ENCODE results near the gene COMT. TPM values are rescaled to one million over a fixed set of nuclear protein-coding genes. Genes with fewer than 3 reads are reported as not detected.
A peak's percentile ranks its signal among the peaks of the same experiment; 100 is the strongest.

COMT gene
- total RNA-seq, 1 experiment from 2014 or later = 109 TPM

- Histone ChIP-seq H2AFZ (ENCODE audit: low read depth, low read length, poor library complexity, severe bottlenecking) (peak within 1 kb of the TSS; percentile 87), H3K9me3 (ENCODE audit: control insufficient read depth in 1 of 2, insufficient read depth in 1 of 2, low read depth in 1 of 2, low read length in 2 of 2) (no peaks in the 10 kb centered on the region), H3K4me3 (replicated peaks in 1 of 2; ENCODE audit: low read depth in 1 of 2, low read length in 2 of 2) (peak within 1 kb of the TSS; percentile 66 to 81), H3K36me3 (ENCODE audit: control insufficient read depth in 1 of 2, insufficient read depth in 2 of 2, low read length in 2 of 2) (no peaks in the 10 kb centered on the region), H4K20me1 (ENCODE audit: insufficient read depth) (no peaks in the 10 kb centered on the region), H3K4me1 (ENCODE audit: control insufficient read depth in 1 of 2, insufficient read depth in 2 of 2, low read length in 2 of 2) (peaks cover 20 to 33% of the 10 kb centered on the region in 2 experiments; a peak in 3 of 4 replicates), H3K9ac (ENCODE audit: low read length) (peak within 1 kb of the TSS; percentile 77), H3K27ac (ENCODE audit: low read depth, low read length) (peak within 1 kb of the TSS; percentile 63; the same call in 1 of the 2 replicates), H3K79me2 (ENCODE audit: insufficient read depth, low read length) (peaks cover 9% of the 10 kb centered on the region), H3K4me2 (ENCODE audit: low read length) (peak within 1 kb of the TSS; percentile 98), H3K27me3 (ENCODE audit: insufficient read depth, low read length) (no peaks in the 10 kb centered on the region), H3K9me2 (ENCODE audit: insufficient read depth) (no peaks in the 10 kb centered on the region)
- ChIA-PET CTCF (no interaction called here), RAD21 (ENCODE audit: low non-redundant PET in 1 of 2, low total read pairs in 2 of 2, uncharacterized antibody in 2 of 2, unreplicated experiment in 2 of 2) (no interaction called here), POLR2A (no interaction called here)
- intact Hi-C loops (cut with micrococcal nuclease) = no loop called here
- no TSS peak for BruUV-seq (replicated peaks)
- peak; percentile 85 for DNase-seq (ENCODE audit: low read depth, low spot score)
- TF ChIP-seq SP1 (IDR thresholded peaks at IDR 0.05; ENCODE audit: low read depth) (peak; percentile 95), ZFX (IDR thresholded peaks at IDR 0.05) (no peak; the same call in 1 of the 2 replicates), CTCF (IDR thresholded peaks at IDR 0.05 in 2 of 3, conservative IDR thresholded peaks at IDR 0.05 in 1 of 3; ENCODE audit: borderline replicate concordance in 1 of 3, insufficient read depth in 1 of 3, low read depth in 2 of 3, low read length in 2 of 3) (0 out of 6 replicates have a peak, but pooled peaks of 1 of the 3 experiments have one; percentile 11)
- peak; percentile 72 for ATAC-seq
Measured at GRCh38 chr22:20016734-20017621, 75.4 kb downstream of the COMT start, which contains the start of gene ARVCF. TSS of gene ARVCF (minus strand) at chr22:20016823. CDS start at chr22:19990794, 26,029 bp downstream.

- Histone ChIP-seq H4K20me1 (ENCODE audit: insufficient read depth) (no peaks in the 10 kb centered on the region), H3K9me2 (ENCODE audit: insufficient read depth) (no peaks in the 10 kb centered on the region), H3K27ac (ENCODE audit: low read depth, low read length) (no peak overlapping the region), H3K9me3 (ENCODE audit: control insufficient read depth in 1 of 2, insufficient read depth in 1 of 2, low read depth in 1 of 2, low read length in 2 of 2) (no peaks in the 10 kb centered on the region), H3K4me3 (replicated peaks in 1 of 2; ENCODE audit: low read depth in 1 of 2, low read length in 2 of 2) (peak overlapping the region; percentile 66 to 81), H3K27me3 (ENCODE audit: insufficient read depth, low read length) (no peaks in the 10 kb centered on the region), H3K79me2 (ENCODE audit: insufficient read depth, low read length) (peaks cover 15% of the 10 kb centered on the region), H3K9ac (ENCODE audit: low read length) (peak overlapping the region; percentile 77), H3K36me3 (ENCODE audit: control insufficient read depth in 1 of 2, insufficient read depth in 2 of 2, low read length in 2 of 2) (no peaks in the 10 kb centered on the region), H2AFZ (ENCODE audit: low read depth, low read length, poor library complexity, severe bottlenecking) (no peak overlapping the region), H3K4me2 (ENCODE audit: low read length) (peak overlapping the region; percentile 98), H3K4me1 (ENCODE audit: control insufficient read depth in 1 of 2, insufficient read depth in 2 of 2, low read length in 2 of 2) (peaks cover 20 to 39% of the 10 kb centered on the region in 2 experiments; a peak in 3 of 4 replicates)
- ChIA-PET RAD21 (ENCODE audit: low non-redundant PET in 1 of 2, low total read pairs in 2 of 2, uncharacterized antibody in 2 of 2, unreplicated experiment in 2 of 2) (no interaction called here), POLR2A (no interaction called here), CTCF (no interaction called here)
- no peak for TF ChIP-seq ZFX (IDR thresholded peaks at IDR 0.05)
- no peak for TF ChIP-seq JUND (IDR thresholded peaks at IDR 0.05)
- TF ChIP-seq YY1 (IDR thresholded peaks at IDR 0.05; ENCODE audit: extremely low read depth, insufficient replicate concordance, low read depth, low read length) = no peak
- no peak for TF ChIP-seq CBX3 (IDR thresholded peaks at IDR 0.05; ENCODE audit: low read depth)
- TF ChIP-seq SRF (IDR thresholded peaks at IDR 0.05; ENCODE audit: low read depth) = no peak
- no peak for TF ChIP-seq POLR2AphosphoS5 (IDR thresholded peaks at IDR 0.05; ENCODE audit: low read depth, low read length)
- TF ChIP-seq SIN3A (IDR thresholded peaks at IDR 0.05; ENCODE audit: low read depth) = no peak
- TF ChIP-seq, protein P1, sequence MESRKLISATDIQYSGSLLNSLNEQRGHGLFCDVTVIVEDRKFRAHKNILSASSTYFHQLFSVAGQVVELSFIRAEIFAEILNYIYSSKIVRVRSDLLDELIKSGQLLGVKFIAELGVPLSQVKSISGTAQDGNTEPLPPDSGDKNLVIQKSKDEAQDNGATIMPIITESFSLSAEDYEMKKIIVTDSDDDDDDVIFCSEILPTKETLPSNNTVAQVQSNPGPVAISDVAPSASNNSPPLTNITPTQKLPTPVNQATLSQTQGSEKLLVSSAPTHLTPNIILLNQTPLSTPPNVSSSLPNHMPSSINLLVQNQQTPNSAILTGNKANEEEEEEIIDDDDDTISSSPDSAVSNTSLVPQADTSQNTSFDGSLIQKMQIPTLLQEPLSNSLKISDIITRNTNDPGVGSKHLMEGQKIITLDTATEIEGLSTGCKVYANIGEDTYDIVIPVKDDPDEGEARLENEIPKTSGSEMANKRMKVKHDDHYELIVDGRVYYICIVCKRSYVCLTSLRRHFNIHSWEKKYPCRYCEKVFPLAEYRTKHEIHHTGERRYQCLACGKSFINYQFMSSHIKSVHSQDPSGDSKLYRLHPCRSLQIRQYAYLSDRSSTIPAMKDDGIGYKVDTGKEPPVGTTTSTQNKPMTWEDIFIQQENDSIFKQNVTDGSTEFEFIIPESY (IDR thresholded peaks at IDR 0.05; ENCODE audit: extremely low read depth, insufficient replicate concordance, low read length) = no peak
- no peak for TF ChIP-seq FOSL1 (IDR thresholded peaks at IDR 0.05; ENCODE audit: low read depth)
- no peak for TF ChIP-seq CEBPB (IDR thresholded peaks at IDR 0.05; ENCODE audit: low read depth)
- TF ChIP-seq EGR1 (IDR thresholded peaks at IDR 0.05; ENCODE audit: low read depth) = no peak
- no TSS peak for BruUV-seq (replicated peaks)
- intact Hi-C loops (cut with micrococcal nuclease) = no loop called here
- no peak for DNase-seq (ENCODE audit: low read depth, low spot score)
- ATAC-seq = no peak
Measured at GRCh38 chr22:20017622-20017958, 76.0 kb downstream of the COMT start.
